Stimulated activated CD8-positive, alpha-beta memory T cell treated with anti-CD3 and anti-CD28 coated beads, Interleukin-12 subunit alpha, Interleukin-12 subunit beta, amount 100 ng/mL, for 24 hours (primary cell): ENCODE measurements around the gene LAYN.

Source experiments
- DNase-seq: peaks from one replicate; pipeline ENCODE4 v3.0.0-alpha.2; 2020; ENCODE audit errors: extremely low read depth

Gene LAYN

DNA sequence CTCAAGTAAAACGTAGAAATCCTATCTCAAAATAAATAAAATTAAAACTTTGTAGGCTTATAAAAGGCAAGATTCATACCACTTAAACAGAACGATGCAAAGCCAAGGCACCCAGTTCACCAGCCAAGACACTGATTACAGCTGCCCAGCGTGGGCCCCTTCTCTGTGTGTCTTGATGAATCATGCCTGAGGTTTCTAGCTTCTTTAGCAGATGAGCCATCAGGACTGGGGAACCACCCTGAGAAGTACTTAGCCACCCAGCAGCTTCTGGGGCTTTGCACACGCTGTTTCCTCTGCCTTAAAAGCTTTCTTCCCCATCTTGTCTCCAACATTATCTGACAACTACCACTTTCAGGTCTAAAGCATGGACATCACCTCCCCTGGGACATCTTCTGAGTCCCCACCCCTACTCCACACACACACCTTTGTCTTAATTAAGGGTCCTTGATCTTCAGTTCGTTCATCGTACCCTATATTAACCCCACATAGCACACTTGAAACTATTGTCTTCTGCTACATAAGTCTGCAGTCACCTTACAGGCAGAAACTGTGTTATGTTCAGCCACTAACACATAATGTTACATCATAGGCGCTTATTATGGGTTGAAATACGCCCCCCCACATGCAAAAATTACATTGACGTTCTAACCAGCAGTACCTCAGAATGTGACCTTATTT is 8.7 kb upstream of the LAYN start:
- DNase-seq = peak; percentile 31

DNA sequence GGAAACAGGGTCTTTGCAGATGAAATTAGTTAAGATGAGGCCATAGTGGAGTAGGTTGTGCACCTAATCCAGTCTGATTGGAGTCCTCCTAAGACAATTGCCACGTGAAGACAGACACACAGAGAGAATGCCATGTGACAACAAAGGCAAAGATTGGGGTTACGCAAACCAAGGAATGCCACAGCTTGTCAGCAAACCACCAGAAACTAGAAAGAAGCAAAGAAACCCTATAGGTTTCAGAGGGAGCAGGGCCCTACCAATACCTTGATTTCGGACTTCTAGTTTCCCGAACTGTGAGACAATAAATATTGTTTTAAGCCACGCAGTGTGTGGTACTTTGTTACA is 8.2 kb upstream of the LAYN start:
- DNase-seq = no peak

DNA sequence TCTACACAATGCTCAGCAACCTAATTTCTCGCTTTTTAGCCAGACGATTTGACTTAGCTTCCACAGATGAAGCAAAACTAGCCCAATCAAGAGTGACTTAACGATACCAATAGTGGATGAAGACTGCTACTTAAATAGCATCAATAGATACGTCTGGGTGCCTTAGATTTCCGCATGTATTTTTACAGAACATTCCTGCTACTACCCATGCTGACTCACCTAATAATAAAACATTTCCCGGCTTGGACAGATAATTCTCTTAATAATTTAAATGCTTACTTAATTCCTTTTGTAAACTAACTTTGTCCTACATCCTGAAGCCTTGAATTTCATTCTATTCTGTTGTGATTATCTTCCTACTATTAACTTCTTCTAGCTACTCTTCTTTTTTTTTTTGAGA is 5.2 kb upstream of the LAYN start:
- no peak for DNase-seq

DNA sequence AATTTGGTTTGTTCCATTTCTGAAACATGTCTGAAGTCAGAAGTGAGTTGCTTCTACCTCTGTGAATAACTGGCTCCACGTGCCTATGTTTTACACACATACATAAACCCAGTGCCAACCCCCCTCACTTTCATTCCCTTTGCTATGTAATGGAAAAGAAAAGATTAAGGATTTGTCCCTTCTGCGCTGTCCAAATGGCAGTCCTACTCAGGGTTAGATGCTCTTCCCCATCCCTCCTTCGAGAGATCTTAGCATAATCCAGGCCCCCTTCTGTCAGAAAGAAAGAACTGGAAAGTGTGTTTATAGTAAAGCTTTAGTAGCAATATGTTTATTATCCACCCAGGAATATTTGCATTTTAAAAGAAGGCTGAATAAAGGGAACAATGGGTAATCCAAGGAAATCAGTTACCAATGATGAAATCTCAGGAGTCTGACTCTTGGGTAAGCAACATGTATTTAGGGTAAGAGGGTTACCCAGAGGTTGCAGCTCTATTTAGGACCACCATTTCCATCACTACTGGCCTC is 3.1 kb upstream of the LAYN start:
- DNase-seq = no peak

DNA sequence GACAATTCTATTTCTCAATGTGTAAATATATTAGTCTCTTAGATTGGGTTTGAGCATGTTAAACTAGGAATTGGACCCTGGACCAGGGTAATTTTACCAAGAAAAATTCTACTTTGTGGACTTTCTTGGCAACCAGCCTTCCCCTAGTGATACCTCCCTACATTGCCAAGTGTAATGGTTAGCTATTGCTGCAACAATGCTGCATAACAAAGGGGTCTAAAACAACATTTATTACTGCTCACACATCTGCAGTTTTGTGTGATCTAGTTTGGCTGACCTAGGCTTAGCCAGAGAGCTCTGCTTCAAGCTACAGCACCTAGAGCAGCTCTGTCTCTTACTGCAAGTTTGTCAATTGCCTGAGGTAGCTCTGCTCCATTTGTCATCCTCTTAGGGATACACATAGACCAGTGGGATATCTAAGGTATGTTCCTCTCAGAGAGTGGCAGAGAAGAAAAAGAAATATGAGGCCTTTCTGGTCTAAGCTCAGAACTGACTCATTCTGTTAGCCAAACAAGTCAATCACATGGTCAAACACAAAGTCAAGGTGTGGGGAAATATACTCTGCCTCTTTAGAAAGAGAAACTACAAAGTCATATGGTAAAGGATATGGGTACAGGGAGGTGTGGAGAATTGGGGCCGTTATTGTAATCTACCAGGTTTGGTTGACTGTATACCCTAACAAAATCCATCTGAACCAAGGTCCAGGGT is 2.0 kb upstream of the LAYN start:
- no peak for DNase-seq

DNA sequence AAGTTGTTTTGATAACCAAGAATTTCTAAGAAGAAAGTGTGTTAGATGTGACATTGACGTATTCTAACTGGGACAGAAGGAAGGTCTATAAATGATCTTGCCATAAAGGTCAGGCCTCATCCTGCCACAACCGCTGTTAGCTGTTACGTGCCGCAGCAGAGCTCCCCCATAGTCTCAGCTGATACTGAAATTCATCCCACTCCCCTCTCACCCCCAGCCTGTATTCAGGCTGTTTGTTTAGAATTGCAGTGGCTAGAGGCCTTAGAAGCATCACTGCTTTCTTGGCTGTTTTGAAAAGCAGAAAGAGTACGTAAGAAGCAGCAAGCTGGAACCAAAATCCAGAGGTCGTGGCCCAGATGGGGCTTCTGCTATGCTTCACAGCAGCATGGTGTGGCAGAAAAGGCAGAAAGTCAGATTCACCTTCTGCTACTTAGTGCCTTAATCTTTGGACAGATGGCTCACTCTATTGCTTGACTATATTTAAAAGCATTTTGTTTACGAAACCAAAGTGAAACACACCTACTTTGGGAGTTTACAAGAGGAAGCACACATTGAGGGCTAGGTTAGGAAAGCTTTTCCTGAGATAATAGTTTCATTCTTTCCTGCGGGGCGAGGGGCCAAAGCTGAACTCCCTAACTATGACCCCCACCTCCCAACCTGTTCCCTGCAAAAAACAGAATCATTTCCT is 950 bp upstream of the LAYN start:
- no peak for DNase-seq

DNA sequence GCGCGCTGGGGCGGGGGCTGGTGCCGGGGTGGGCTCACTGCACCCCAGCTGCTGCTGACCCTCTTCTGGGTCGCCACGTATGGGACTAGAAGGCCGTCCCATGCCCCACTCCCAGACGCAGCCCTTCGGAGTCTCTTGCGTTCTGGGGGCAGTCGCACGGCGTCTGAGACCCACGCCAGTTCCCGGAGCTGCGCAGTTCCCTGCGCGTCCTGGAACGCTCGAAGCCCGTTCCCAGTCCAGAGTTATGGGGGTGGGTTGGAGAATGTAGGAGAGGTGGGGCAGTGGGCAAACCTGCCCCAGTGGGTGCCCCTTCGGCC is 375 bp downstream of the LAYN start:
- no peak for DNase-seq

DNA sequence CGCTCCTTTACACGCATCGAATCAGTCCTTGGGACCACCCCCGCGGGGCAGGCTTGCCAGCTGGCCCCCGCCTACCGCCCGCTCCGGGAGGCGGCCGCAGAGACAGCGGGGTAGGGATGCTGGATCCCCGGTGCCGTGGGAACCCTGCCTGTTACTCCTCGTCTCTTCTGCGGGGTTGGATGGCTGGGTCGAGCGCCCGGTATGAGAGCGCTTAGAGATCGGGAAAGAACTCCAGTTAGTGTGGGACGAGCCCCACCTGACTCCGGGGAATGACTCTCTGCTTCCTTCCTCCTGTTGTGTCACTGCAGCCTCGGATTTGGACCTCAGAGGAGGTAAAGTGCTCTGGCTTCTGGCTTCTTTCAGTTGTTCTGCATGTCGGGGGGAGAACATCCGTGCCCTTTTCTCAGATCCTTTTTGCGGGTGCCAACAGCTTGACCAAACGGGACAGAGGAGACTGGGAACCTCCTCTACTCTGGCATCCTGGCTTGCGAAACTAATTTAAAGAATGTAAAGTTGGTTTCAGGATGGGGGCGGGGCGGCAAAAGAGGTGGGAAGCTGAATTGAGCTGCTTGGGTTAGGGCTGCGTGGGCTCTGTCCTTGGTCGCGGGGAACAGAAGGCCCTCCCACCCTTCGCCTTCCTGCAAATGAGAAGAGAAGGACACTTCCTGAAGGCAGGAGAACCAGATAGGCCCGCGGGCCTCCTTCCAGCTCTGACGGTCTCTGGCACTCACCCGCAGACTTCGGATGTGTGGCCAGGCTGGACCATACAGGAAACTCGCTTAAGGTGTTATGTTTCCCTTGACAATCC is 938 bp downstream of the LAYN start:
- no peak for DNase-seq

DNA sequence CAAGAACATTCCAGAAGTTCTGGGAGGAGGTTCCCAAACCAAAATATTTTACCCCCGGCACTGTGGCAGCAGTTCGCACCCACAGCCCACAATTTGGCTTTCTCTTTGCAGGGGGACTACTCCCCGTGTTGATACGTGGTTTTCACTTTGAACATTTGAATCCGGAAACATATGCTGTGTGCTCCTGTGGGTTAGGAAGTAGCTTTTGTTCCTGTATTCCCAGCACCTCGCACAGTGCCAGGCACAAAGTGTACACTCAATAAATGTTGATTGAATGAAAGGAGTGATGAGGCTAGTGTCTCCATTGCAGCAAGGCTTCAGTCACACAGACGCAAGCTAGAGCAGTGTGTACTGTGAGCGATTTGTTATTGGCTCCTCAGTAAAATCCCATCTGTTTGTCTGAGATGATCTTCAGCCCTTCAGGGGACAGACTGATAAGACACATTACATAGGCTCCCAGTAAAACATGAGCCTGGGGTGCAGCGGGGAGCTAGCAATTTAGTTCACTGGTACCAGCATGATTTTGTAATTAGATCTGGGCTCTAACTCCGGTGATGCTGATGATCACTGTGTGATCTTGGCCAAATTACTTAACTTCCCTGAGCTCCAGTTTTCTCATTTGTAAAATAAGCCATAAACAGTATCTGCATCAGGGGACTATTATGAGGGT is 2.2 kb downstream of the LAYN start:
- DNase-seq = no peak

DNA sequence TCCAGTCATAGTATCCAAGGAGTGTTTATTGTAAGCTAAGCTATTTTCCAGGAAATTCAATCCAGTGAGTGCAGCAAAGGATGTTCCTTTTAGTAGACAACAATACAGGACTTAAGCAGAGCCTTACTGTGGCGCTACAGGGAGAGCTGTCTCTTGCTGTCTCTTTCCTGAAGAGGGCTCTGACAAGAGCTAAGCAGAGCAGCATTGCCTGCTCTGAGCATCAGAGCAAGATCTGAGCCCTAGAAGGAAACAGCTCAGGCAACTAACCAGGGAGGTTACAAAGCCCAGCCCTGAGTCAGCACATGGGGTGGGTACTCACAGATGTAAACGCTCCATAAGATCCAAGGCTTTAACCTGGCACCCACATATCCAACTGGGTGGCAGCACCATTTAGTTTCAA is 8.0 kb downstream of the LAYN start:
- DNase-seq = no peak

DNA sequence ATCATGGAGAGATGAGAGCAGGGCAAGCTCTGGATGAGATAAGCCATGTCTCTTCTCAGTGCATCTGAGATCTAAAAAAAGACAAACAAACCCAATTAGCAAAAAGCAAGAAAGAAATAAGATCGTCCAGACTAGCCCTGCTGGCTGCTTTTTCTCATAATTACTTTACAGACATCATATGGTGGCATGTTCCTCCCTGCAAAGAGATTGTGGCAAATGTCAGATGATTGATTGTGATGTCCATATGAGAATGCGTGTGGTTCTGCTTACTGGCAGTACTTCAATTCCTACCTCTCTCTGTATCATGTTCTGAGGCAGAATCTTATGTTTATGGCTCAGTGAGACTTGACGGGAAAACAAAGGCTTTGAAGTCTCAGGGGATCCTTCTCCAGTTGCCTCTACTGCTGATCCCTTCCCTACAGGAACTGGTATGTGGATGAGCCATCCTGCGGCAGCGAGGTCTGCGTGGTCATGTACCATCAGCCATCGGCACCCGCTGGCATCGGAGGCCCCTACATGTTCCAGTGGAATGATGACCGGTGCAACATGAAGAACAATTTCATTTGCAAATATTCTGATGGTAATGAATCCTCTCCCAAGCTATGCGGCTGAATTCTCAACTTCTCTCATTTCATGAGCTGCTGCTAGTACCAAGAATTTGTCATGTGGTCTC is 8.8 kb downstream of the LAYN start:
- no peak for DNase-seq

DNA sequence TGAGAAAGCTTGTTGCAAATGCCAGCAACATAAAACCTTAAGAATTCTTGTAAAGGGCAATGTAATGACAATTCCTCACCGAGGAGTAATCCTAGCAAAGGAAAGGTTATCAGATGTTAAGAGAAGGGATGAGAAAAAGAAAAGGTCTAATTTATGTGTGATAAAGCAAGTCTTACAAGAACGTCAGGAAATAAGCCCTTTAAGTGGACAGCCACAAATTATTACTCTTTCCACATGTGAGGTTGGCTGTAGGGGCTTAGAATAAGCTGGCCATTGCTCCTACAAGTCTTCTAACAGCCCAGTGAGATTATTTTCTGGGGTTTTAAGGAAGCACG is 9.3 kb downstream of the LAYN start:
- no peak for DNase-seq

DNA sequence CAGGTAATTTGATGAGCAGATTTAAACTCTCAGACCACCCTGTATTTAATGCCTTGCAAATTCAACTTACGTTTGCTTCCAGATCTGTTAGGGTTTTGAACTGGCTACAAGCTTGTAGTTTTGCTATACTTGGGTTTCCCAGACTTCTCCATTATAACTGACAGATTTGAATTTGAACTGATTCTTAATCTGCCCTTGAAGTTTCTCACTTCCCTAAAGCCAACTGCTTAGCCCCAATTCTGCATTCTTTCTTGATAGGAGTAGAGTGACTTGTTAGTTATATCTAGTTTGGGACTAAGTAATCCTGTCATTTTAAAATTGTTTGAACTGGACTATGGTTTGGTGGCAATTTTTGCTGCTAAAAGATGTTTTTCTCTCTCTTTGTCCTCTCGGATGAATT is 9.7 kb downstream of the LAYN start:
- DNase-seq = no peak

DNA sequence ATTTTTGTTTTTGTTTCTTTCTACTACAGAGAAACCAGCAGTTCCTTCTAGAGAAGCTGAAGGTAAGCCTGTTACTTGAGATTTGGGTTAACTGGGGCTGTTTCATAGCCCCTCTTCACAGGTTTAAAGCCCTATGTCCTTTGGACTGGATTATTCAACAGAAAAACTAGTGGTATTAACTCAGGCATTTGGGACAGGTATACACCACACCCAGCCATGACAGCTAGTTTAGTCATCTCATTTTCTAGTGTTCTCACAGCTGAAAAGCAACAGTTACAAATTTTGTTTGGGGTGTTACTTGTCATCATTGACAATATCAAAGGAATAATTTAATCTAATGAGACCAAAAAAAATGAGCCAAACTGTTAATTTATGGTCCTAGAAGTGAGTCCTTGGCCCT is 14.0 kb downstream of the LAYN start:
- no peak for DNase-seq

DNA sequence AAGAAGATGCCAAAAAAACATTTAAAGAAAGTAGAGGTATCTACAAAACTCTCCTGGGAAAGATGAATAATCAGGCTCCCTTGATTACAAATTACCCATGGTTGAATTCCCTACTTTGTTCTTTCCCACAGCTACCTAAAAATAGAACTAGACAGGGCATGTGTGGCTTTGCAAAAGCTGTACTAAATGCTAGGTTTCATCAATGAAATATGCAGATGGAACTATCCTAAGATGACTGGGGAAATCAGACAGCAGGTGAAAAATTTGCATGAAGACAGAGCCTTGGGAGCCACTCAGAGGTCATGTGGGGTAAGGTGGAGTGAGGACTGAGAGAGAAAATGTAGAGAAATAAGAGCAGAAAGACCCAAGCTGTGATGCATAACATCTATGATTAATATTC is 14.7 kb downstream of the LAYN start:
- DNase-seq = no peak

DNA sequence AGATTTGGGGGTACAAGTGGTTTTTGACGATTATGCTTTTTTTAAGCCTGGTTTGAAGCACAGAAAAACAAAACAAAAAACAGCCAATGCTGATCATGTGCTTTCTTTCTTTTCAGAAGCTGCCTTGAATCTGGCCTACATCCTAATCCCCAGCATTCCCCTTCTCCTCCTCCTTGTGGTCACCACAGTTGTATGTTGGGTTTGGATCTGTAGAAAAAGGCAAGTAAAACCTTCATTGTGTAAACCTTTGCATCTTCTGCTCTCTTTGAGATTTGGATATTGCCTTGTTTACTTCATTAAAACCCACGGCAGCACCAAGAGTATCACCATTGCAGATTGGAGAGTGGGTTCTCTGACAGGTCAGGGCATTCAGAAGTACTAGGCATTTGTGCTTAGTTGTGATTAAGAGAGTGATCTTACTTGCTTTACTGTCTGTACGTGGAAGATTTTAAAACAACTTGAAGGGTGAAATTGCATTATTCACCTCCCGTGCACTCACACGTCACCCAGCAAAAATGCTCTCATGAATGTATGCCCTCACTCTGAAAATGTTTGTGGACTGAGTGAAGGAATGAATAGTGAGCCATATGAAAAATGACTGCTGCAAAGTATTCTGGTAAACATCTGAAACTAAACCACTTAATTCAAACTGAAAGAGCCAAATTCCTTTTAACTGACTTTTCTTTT is 17.0 kb downstream of the LAYN start:
- no peak for DNase-seq

DNA sequence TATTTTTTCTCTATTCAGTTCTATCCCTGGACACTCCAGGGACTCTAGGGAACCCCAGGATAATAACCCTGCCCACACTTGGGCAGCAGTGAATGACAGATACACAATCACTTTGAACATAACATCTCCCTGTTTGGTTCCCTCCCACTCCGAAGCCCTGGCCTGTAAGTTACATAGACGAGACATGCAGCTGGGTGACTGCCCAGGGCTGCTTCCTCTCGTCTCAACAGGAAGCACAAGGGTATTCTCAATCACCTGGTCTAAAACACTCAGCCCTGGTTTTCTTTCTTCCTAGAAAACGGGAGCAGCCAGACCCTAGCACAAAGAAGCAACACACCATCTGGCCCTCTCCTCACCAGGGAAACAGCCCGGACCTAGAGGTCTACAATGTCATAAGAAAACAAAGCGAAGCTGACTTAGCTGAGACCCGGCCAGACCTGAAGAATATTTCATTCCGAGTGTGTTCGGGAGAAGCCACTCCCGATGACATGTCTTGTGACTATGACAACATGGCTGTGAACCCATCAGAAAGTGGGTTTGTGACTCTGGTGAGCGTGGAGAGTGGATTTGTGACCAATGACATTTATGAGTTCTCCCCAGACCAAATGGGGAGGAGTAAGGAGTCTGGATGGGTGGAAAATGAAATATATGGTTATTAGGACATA is 19.4 kb downstream of the LAYN start:
- DNase-seq = no peak

DNA sequence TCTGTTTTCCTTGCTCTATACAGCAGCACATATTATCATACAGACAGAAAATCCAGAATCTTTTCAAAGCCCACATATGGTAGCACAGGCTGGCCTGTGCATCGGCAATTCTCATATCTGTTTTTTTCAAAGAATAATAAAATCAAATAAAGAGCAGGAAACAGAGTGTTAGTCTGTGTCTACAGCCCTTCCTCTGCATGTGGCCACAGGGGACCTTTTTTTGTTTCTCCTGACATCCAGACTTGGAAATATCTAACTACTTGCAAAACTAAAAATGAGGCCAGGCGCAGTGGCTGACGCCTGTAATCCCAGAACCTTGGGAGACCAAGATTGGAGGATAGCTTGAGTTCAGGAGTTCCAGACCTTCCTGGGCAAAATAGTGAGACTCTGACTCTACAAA is 20.3 kb downstream of the LAYN start:
- no peak for DNase-seq

DNA sequence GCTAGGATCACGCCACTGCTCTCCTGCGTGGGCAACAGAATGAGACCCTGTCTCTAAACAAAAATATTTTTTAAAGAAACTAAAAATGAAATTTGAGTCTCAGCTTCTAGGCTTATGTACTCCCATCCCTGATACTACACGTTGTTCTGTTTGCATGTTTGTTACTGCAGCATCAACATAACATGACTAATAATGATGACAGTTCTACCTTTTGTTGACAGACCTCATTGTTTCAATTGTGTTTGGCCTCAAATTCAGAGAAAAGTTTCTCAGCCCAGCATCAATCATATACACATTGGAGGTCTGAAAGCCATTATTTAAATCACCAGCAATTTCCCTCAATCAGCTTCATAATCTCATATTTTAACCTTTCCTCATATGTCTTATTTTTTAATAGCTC is 20.8 kb downstream of the LAYN start:
- no peak for DNase-seq

DNA sequence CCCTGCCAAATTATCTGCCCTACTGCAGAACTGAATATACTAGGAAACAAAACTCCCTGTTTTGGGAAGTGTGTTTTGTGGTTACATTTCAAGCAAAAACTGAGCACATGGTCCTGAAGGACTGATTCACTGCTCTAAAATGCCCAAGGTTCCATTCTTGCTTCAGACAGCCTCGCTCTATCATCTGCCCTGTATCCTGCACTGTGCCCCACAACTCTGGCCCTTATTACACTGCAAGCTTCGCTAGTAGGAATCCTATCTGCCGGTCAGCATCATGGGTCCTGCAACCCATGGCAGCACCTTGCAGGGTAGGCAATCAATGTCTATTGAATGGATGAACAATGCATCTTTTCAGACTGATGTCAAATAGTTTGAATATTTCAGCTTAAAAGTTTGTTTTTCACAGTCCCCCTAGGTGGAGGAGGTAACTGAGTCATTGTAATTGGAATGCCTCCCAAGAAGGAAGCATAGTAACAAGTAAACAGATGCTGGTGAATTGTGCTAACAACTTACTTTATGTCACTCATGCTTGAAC is 21.3 kb downstream of the LAYN start:
- no peak for DNase-seq
